HK-2 (cell line): ENCODE measurements around the gene DROSHA.

Experiments
- DNase-seq: peaks from one replicate; pipeline ENCODE4 v3.0.0-alpha.2; 2018; ENCODE audit not compliant: unreplicated experiment

DROSHA gene

GRCh38 chr5:31523041-31523440, 8.9 kb downstream of the DROSHA start:
- no peak for DNase-seq

- no peak for DNase-seq
Measured at GRCh38 chr5:31516802-31517201, 15.1 kb downstream of the DROSHA start.

GRCh38 chr5:31511305-31511704, 20.6 kb downstream of the DROSHA start:
- DNase-seq = no peak

GRCh38 chr5:31504529-31504928, 27.4 kb downstream of the DROSHA start:
- DNase-seq = no peak

- DNase-seq = no peak
Measured at GRCh38 chr5:31502506-31502905, 29.4 kb downstream of the DROSHA start.

GRCh38 chr5:31500256-31500655, 31.6 kb downstream of the DROSHA start:
- DNase-seq = no peak

GRCh38 chr5:31496891-31497290, 35.0 kb downstream of the DROSHA start:
- DNase-seq = no peak

- no peak for DNase-seq
Measured at GRCh38 chr5:31496301-31496700, 35.6 kb downstream of the DROSHA start.

GRCh38 chr5:31495336-31495735, 36.6 kb downstream of the DROSHA start:
- no peak for DNase-seq

- no peak for DNase-seq
Measured at GRCh38 chr5:31492869-31493268, 39.0 kb downstream of the DROSHA start.

- no peak for DNase-seq
Measured at GRCh38 chr5:31487506-31487905, 44.4 kb downstream of the DROSHA start.

- DNase-seq = no peak
Measured at GRCh38 chr5:31486441-31486840, 45.5 kb downstream of the DROSHA start.

GRCh38 chr5:31485376-31486207, 46.3 kb downstream of the DROSHA start:
- DNase-seq = no peak

- DNase-seq = no peak
Measured at GRCh38 chr5:31481531-31482165, 50.2 kb downstream of the DROSHA start.

- DNase-seq = no peak
Measured at GRCh38 chr5:31479706-31480105, 52.2 kb downstream of the DROSHA start.

- DNase-seq = no peak
Measured at GRCh38 chr5:31478901-31479300, 53.0 kb downstream of the DROSHA start.

- no peak for DNase-seq
Measured at GRCh38 chr5:31477971-31478370, 53.9 kb downstream of the DROSHA start.

- no peak for DNase-seq
Measured at GRCh38 chr5:31477516-31477915, 54.4 kb downstream of the DROSHA start.

GRCh38 chr5:31476738-31477141, 55.2 kb downstream of the DROSHA start:
- DNase-seq = no peak

GRCh38 chr5:31471916-31472315, 60.0 kb downstream of the DROSHA start:
- DNase-seq = no peak

- no peak for DNase-seq
Measured at GRCh38 chr5:31471040-31471439, 60.9 kb downstream of the DROSHA start.

- DNase-seq = peak; percentile 49
Measured at GRCh38 chr5:31470608-31471007, 61.3 kb downstream of the DROSHA start.

- DNase-seq = no peak
Measured at GRCh38 chr5:31469886-31470285, 62.0 kb downstream of the DROSHA start.
